ENCODE measurements around the gene ABHD11. TPM values are rescaled to one million over a fixed set of nuclear protein-coding genes. Genes with fewer than 3 reads are reported as not detected.
A peak's percentile ranks its signal among the peaks of the same experiment; 100 is the strongest.
"Not testable (repeated sequence)": the region's sequence is repeated elsewhere in the genome, so short reads cannot be mapped to it uniquely, and the experiment has no call there.

ABHD11 gene
- 1 to 10 TPM; 5.1 to 5.9 TPM for total RNA-seq
- polyA plus RNA-seq: 1 to 10 TPM; 7.4 to 7.6 TPM

GRCh38 chr7:73738612-73739386 lies at the start of gene ABHD11:
ABHD11 (minus strand) TSS chr7:73738802; CDS start chr7:73738770, 32 bp downstream.
- DNase-seq (ENCODE audit: low spot score): peak; percentile 100
- Histone ChIP-seq H3K4me1 (ENCODE audit: control insufficient read depth in 4 of 4, insufficient read depth in 4 of 4, low read length in 3 of 4) (peaks cover 0 to 31% (median 16%) of the 10 kb centered on the region in 4 donors), H3K27me3 (ENCODE audit: control insufficient read depth in 4 of 4, insufficient read depth in 4 of 4, low read length in 3 of 4) (no peaks in the 10 kb centered on the region), H3K27ac (ENCODE audit: low read depth in 1 of 2, low read length in 2 of 2) (peak within 1 kb of the TSS; percentile 97 to 99), H3K4me3 (ENCODE audit: low read depth in 1 of 3, low read length in 3 of 3) (peak within 1 kb of the TSS; percentile 69 to 91 (median 88)), H3K9me3 (ENCODE audit: control insufficient read depth in 4 of 4, low read length in 3 of 4) (no peaks in the 10 kb centered on the region), H3K9ac (ENCODE audit: low read depth in 1 of 2, low read length in 2 of 2) (peak within 1 kb of the TSS; percentile 92 to 95), H3K36me3 (ENCODE audit: control insufficient read depth in 4 of 4, insufficient read depth in 3 of 4, low read depth in 1 of 4, low read length in 3 of 4) (peaks cover 0 to 15% (median under 1%) of the 10 kb centered on the region in 4 donors)
- under 1% methylated on average over 84 of the region's 84 CpGs for WGBS
- peak in 1 of 2 donors; percentile 46 for TF ChIP-seq RAD21 (IDR thresholded peaks at IDR 0.05)
- TF ChIP-seq REST (IDR thresholded peaks at IDR 0.05): peak; percentile 86
- TF ChIP-seq SP1 (IDR thresholded peaks at IDR 0.05): peak; percentile 83
- no peak for TF ChIP-seq MAX (IDR thresholded peaks at IDR 0.05)
- peak; percentile 44 to 63 for TF ChIP-seq JUND (IDR thresholded peaks at IDR 0.05)
- peak; percentile 28 to 38 for TF ChIP-seq RXRA (IDR thresholded peaks at IDR 0.05)
- TF ChIP-seq FOXA2 (IDR thresholded peaks at IDR 0.05): no peak
- no peak for TF ChIP-seq HNF4G (IDR thresholded peaks at IDR 0.05)
- no peak for TF ChIP-seq NR2F2 (IDR thresholded peaks at IDR 0.05)
- peak; percentile 45 for TF ChIP-seq YY1 (IDR thresholded peaks at IDR 0.05)
- peak; percentile 98 for TF ChIP-seq ZBTB33 (IDR thresholded peaks at IDR 0.05)
- no peak for TF ChIP-seq ATF3 (IDR thresholded peaks at IDR 0.05)
- no peak for TF ChIP-seq TAF1 (conservative IDR thresholded peaks at IDR 0.05)
- no peak for TF ChIP-seq CTCF (IDR thresholded peaks at IDR 0.05; ENCODE audit: low read depth, low read length, missing input control)
- TF ChIP-seq HNF4A (conservative IDR thresholded peaks at IDR 0.05): peak in 1 of 2 donors; percentile 58
- no peak for TF ChIP-seq FOXA1 (IDR thresholded peaks at IDR 0.05)
- peak in 1 of 2 donors; percentile 37 for TF ChIP-seq EGR1 (IDR thresholded peaks at IDR 0.05; ENCODE audit: low read depth in 2 of 2)
- peak in 1 of 2 donors; percentile 78 for TF ChIP-seq GABPA (IDR thresholded peaks at IDR 0.05 in 1 of 2, conservative IDR thresholded peaks at IDR 0.05 in 1 of 2)

- not testable (repeated sequence) for H3K9me3 ChIP-seq (ENCODE audit: control insufficient read depth in 4 of 4, low read length in 3 of 4); H3K4me3 ChIP-seq (ENCODE audit: low read depth in 1 of 3, low read length in 3 of 3); DNase-seq (ENCODE audit: low spot score); H3K9ac ChIP-seq (ENCODE audit: low read depth in 1 of 2, low read length in 2 of 2); H3K27me3 ChIP-seq (ENCODE audit: control insufficient read depth in 4 of 4, insufficient read depth in 4 of 4, low read length in 3 of 4); H3K27ac ChIP-seq (ENCODE audit: low read depth in 1 of 2, low read length in 2 of 2); H3K36me3 ChIP-seq (ENCODE audit: control insufficient read depth in 4 of 4, insufficient read depth in 3 of 4, low read depth in 1 of 4, low read length in 3 of 4); H3K4me1 ChIP-seq (ENCODE audit: control insufficient read depth in 4 of 4, insufficient read depth in 4 of 4, low read length in 3 of 4)
- 86% methylated on average over 1 of the region's 1 CpG for WGBS
Measured at GRCh38 chr7:73787786-73788048, 49.1 kb upstream of the ABHD11 start.

Measured in liver (tissue), 9 donors.